ENCODE measurements around the gene MRGPRG. TPM values are rescaled to one million over a fixed set of nuclear protein-coding genes. Genes with fewer than 3 reads are reported as not detected.

Gene MRGPRG
- total RNA-seq, 4 donors from 2014 or later, result not detected

DNA sequence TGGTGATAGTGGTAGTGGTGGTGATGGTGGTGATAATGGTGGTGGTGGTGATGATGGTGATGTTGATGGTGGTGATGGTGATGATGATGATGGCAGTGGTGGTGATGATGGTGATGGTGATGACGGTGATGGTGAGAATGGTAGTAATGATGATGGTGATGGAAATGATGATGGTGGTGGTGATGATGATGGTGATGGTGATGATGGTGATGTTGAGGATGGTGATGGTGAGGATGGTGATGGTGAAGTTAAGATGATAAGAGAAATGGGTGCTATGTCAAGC is 11.8 kb downstream of the MRGPRG start:
- Histone ChIP-seq H3K4me3 (no peak overlapping the region), H3K4me1 (peaks cover 7 to 27% (median 23%) of the 10 kb centered on the region in 4 donors), H3K36me3 (no peaks in the 10 kb centered on the region), H3K9me3 (peaks cover 0 to 14% (median 6%) of the 10 kb centered on the region in 4 donors), H3K27me3 (peaks cover 0 to 29% (median 14%) of the 10 kb centered on the region in 4 donors), H3K27ac (replicated peaks in 1 of 4) (no peak overlapping the region)
- 100% methylated on average over 1 of the region's 1 CpG for WGBS
- intact Hi-C loops (cut with DNase I), result no loop called here
- TF ChIP-seq EP300 (IDR thresholded peaks at IDR 0.05), result no peak
- no peak for TF ChIP-seq POLR2A (IDR thresholded peaks at IDR 0.05; ENCODE audit: low read depth)
- TF ChIP-seq, protein P1, sequence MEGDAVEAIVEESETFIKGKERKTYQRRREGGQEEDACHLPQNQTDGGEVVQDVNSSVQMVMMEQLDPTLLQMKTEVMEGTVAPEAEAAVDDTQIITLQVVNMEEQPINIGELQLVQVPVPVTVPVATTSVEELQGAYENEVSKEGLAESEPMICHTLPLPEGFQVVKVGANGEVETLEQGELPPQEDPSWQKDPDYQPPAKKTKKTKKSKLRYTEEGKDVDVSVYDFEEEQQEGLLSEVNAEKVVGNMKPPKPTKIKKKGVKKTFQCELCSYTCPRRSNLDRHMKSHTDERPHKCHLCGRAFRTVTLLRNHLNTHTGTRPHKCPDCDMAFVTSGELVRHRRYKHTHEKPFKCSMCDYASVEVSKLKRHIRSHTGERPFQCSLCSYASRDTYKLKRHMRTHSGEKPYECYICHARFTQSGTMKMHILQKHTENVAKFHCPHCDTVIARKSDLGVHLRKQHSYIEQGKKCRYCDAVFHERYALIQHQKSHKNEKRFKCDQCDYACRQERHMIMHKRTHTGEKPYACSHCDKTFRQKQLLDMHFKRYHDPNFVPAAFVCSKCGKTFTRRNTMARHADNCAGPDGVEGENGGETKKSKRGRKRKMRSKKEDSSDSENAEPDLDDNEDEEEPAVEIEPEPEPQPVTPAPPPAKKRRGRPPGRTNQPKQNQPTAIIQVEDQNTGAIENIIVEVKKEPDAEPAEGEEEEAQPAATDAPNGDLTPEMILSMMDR (IDR thresholded peaks at IDR 0.05), result no peak
- no peak for TF ChIP-seq POLR2AphosphoS5 (IDR thresholded peaks at IDR 0.05)
- DNase-seq (ENCODE audit: extremely low spot score), result no peak

DNA sequence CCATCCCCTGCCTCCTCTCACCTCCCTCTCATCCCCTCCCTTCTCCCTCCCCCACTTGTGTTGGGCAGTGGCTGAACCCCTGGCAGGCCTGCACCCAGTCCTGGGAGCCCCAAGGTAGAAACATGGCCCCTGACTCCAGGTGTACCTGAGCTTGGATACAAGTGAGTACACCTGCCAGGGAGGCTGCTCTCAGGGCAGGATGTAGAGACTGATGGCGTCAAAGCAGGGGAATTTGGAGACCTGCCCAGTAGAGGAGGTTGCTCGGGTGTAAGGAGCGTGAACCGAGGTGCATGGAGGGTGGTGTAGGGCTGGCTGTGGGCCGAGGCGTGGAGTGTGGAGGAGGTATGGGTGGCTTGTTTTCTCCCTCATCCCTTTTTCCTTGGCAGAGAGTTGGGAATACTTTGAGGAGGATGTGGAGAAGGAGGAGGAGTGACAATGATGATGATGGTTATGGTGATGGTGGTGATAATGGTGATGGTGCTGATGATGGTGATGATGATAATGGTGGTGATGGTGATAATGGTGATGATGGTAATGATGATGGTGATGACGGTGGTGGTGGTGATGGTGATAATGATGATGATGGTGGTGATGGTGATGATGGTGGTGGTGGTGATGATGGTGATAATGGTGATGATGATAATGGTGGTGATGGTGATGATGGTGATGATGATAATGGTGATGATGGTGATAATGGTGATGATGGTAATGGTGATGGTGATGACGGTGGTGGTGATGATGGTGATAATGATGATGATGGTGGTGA is 12.3 kb downstream of the MRGPRG start:
- TF ChIP-seq, protein P1 (IDR thresholded peaks at IDR 0.05), result no peak
- TF ChIP-seq POLR2A (IDR thresholded peaks at IDR 0.05; ENCODE audit: low read depth) (no peak), POLR2AphosphoS5 (IDR thresholded peaks at IDR 0.05) (no peak), EP300 (IDR thresholded peaks at IDR 0.05) (no peak)
- Histone ChIP-seq H3K27ac (replicated peaks in 1 of 4) (no peak overlapping the region), H3K27me3 (peaks cover 0 to 35% (median 14%) of the 10 kb centered on the region in 4 donors), H3K36me3 (no peaks in the 10 kb centered on the region), H3K4me3 (no peak overlapping the region), H3K4me1 (peaks cover 7 to 27% (median 23%) of the 10 kb centered on the region in 4 donors), H3K9me3 (peaks cover 0 to 9% (median 4%) of the 10 kb centered on the region in 4 donors)
- 74% methylated on average over 8 of the region's 8 CpGs for WGBS
- intact Hi-C loops (cut with DNase I), result no loop called here
- DNase-seq (ENCODE audit: extremely low spot score), result no peak

DNA sequence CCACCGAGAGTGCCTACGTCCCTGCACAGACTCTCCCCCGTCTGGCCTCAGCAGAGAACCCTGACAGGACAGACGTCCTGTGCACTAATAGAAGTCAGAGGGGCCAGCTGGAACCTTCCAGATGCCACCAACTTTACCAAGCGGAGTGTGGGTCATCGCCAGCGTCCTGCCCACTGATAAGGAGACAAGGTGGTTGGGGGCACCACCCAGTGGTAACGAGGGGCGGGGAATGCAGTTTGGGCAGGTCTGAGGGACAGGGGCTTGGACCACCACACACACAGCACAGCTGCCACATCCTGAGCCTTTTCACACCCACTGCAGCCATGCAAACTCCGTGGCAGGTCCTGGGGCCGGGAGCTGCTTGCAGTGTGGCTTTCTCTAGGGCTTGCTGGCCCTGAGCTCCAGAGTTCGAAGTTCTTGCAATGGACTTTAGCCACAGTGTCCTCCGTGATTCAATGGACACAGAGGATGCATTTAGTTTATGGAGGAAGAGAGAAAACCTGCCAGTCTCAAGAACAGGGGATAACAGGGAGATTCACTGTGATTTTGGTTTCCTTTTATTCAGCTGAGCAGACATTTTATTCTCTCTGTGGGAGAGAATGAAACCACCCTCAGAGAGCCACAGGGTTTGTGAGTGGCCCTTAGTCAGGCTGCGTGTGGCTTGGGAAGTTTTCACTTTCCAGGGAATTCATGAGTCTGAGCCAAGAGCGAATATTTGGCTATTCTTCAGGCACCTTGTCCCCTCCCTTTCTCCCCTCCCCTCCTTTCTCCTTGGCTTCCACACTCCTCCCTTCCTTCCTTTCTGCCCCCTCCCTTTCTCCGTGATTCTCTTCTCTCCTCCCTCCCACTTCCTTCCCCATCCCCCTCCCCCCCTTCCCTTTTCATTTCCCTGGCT is 13.1 kb downstream of the MRGPRG start:
- peaks cover 0 to 4% (median under 1%) of the 10 kb centered on the region in 4 donors for H3K9me3 ChIP-seq
- no peak for DNase-seq (ENCODE audit: extremely low spot score)
- no peaks in the 10 kb centered on the region for H3K36me3 ChIP-seq
- H3K27me3 ChIP-seq, result peaks cover 0 to 43% (median 14%) of the 10 kb centered on the region in 4 donors
- peaks cover 7 to 27% (median 23%) of the 10 kb centered on the region in 4 donors for H3K4me1 ChIP-seq
- TF ChIP-seq POLR2AphosphoS5 (IDR thresholded peaks at IDR 0.05) (no peak), EP300 (IDR thresholded peaks at IDR 0.05) (no peak), POLR2A (IDR thresholded peaks at IDR 0.05; ENCODE audit: low read depth) (no peak)
- TF ChIP-seq, protein P1 (IDR thresholded peaks at IDR 0.05), result no peak
- no peak overlapping the region for H3K27ac ChIP-seq (replicated peaks in 1 of 4)
- 40% methylated on average over 10 of the region's 16 CpGs for WGBS
- intact Hi-C loops (cut with DNase I), result no loop called here
- no peak overlapping the region for H3K4me3 ChIP-seq

DNA sequence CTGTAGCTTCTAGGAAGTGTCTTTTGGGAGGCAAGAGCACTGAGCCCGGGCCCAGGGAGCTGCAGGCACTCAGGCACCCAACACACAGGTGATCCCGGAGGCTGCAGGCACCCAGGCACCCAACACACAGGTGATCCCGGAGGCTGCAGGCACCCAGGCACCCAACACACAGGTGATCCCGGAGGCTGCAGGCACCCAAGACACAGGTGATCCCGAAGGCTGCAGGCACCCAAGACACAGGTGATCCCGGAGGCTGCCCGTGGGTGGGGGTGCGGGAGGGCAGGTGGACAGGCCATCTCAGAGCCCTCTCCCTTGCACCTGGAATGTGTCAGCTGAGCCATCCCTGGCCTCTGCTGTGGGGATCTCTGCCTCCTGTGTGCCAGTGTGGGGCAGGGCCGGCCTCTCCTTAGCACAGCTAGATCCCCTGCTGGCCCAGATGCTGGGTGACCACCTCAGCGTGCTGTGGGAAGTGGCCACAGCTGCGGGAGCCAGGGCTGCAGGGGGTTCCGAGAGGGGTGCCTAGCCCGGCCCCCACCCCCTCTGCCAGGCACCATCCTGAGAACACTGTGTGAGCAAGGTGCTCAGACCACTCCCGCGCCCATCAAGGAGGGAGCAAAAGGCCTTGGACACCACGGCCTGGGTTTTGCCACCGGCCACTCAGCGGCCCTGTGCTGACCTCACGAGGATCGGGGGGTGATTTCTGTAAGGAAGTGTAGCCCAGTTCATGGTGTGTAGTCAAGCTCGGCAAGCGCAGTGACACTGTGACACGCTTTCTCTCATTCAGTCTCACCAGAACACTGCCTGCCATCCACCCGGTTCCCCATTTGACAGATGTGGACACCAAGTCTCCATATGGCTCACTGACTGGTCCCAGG is 14.2 kb downstream of the MRGPRG start:
- intact Hi-C loops (cut with DNase I), result no loop called here
- TF ChIP-seq POLR2A (IDR thresholded peaks at IDR 0.05; ENCODE audit: low read depth), result no peak
- DNase-seq (ENCODE audit: extremely low spot score), result no peak

More for the DNA sequence above, 14.2 kb downstream of the MRGPRG start:
- H3K36me3 ChIP-seq, result no peaks in the 10 kb centered on the region
- peaks cover 7 to 27% (median 23%) of the 10 kb centered on the region in 4 donors for H3K4me1 ChIP-seq
- H3K27me3 ChIP-seq, result peaks cover 0 to 54% (median 14%) of the 10 kb centered on the region in 4 donors
- no peaks in the 10 kb centered on the region for H3K9me3 ChIP-seq
- no peak overlapping the region for H3K27ac ChIP-seq (replicated peaks in 1 of 4)
- no peak overlapping the region for H3K4me3 ChIP-seq
- WGBS, result 87% methylated on average over 18 of the region's 24 CpGs

Measured in esophagus muscularis mucosa (tissue), 4 donors.